B cell (primary cell): Measurements from ENCODE around the gene SH2D4B. TPM values are rescaled to one million over a fixed set of nuclear protein-coding genes. Genes with fewer than 3 reads are reported as not detected.

Experiments
- ATAC-seq: fragments of 200-7000 bp; cut with Tn5 transposase; one replicate; pipeline ENCODE4 v1.10.0; 2021; ENCODE audit warnings: low read depth, mild to moderate bottlenecking, moderate number of reproducible peaks, moderate library complexity
- CTCF ChIA-PET: fragments of 350-600 bp; sonication (Branson Sonifier 250); formaldehyde crosslinking; loops from one replicate; lab custom pipeline; 2021; ENCODE audit warnings: antibody characterized with exemption, inconsistent platforms; lab: Charles Lee
- POLR2A ChIA-PET: fragments of 350-600 bp; sonication (Branson Sonifier 250); formaldehyde crosslinking; loops from one replicate; lab custom pipeline; 2021; ENCODE audit warnings: antibody characterized with exemption; lab: Charles Lee
- DNase-seq: peaks from one replicate; pipeline ENCODE4 v3.0.0; 2013
- H2AFZ ChIP-seq: 2 replicates; pipeline ENCODE4 v1.6.1; 2012; ENCODE audit warnings: mild to moderate bottlenecking, low read depth, low read length; ENCODE audit not compliant: insufficient read depth, poor library complexity, severe bottlenecking
- H3K27ac ChIP-seq, 2 donors: 1 replicate in 1 of 2; 2 replicates in 1 of 2; pipeline ENCODE4 v1.5.1; 2012 to 2013; ENCODE audit warnings: low read length in 2 of 2, mild to moderate bottlenecking in 2 of 2, moderate library complexity in 1 of 2
- H3K27me3 ChIP-seq, 4 experiments: fragments of 200-600 bp in 1 of 4; sonication (generic) in 1 of 4; replicated peaks in 1 of 4; 1 replicate in 2 of 4; 2 replicates in 2 of 4; pipeline versions ENCODE4 v1.6.1 to v1.7.0; 2013 to 2016; ENCODE audit warnings: low read length in 3 of 4, mild to moderate bottlenecking in 2 of 4, mixed read lengths in 1 of 4, moderate library complexity in 1 of 4; ENCODE audit not compliant: insufficient read depth in 4 of 4, control insufficient read depth in 3 of 4; ENCODE audit errors: control extremely low read depth in 1 of 4
- H3K36me3 ChIP-seq, 2 experiments: replicated peaks in 1 of 2; 1 replicate in 1 of 2; 2 replicates in 1 of 2; pipeline versions ENCODE4 v1.6.1 to v1.7.1; 2013; ENCODE audit warnings: low read length in 1 of 2; ENCODE audit not compliant: insufficient read depth in 2 of 2, control insufficient read depth in 1 of 2; ENCODE audit errors: control extremely low read depth in 1 of 2, extremely low read depth in 1 of 2
- H3K4me1 ChIP-seq, 2 donors: fragments of 200-600 bp in 1 of 2; sonication (generic) in 1 of 2; 1 replicate in 1 of 2; 2 replicates in 1 of 2; pipeline versions ENCODE4 v1.5.1 to v1.6.1; 2013 to 2017; ENCODE audit warnings: low read length in 2 of 2; ENCODE audit not compliant: control insufficient read depth in 2 of 2, insufficient read depth in 2 of 2
- H3K4me2 ChIP-seq: replicated peaks from 2 replicates; pipeline ENCODE3; 2012; ENCODE audit warnings: mild to moderate bottlenecking, low read depth, low read length; ENCODE audit not compliant: poor library complexity, severe bottlenecking
- H3K4me3 ChIP-seq, 5 experiments: fragments of 200-600 bp in 1 of 5; sonication (generic) in 1 of 5; 1 replicate in 3 of 5; 2 replicates in 2 of 5; pipeline versions ENCODE4 v1.5.1 to v1.7.0; 2011 to 2016; ENCODE audit warnings: low read length in 4 of 5, mild to moderate bottlenecking in 4 of 5, low read depth in 2 of 5, control low read depth in 1 of 5, moderate library complexity in 1 of 5; ENCODE audit not compliant: insufficient read depth in 1 of 5; ENCODE audit errors: control extremely low read depth in 1 of 5, extremely low read depth in 1 of 5
- H3K79me2 ChIP-seq: fragments of 200-600 bp; sonication (generic); one replicate; pipeline ENCODE4 v1.6.0; 2016; ENCODE audit warnings: low read length; ENCODE audit not compliant: control insufficient read depth, insufficient read depth
- H3K9ac ChIP-seq: fragments of 200-600 bp; sonication (generic); 2 replicates; pipeline ENCODE4 v1.6.1; 2017; ENCODE audit warnings: mild to moderate bottlenecking, low read length, moderate library complexity
- H3K9me3 ChIP-seq, 3 donors: one replicate each; pipeline versions ENCODE4 v1.6.1 to v1.7.1; 2013; ENCODE audit warnings: low read length in 2 of 3; ENCODE audit not compliant: control insufficient read depth in 2 of 3, insufficient read depth in 1 of 3; ENCODE audit errors: control extremely low read depth in 1 of 3
- H4K20me1 ChIP-seq: 2 replicates; pipeline ENCODE4 v1.6.0; 2012; ENCODE audit warnings: mild to moderate bottlenecking, low read length; ENCODE audit not compliant: insufficient read depth, control insufficient read depth, poor library complexity, severe bottlenecking
- H3K27ac Mint-ChIP-seq: one replicate; pipeline ENCODE4 v1.8.0; 2021; ENCODE audit warnings: mixed read lengths
- H3K27me3 Mint-ChIP-seq: one replicate; pipeline ENCODE4 v1.8.0; 2021; ENCODE audit warnings: mixed read lengths
- H3K4me1 Mint-ChIP-seq: one replicate; pipeline ENCODE4 v1.8.0; 2021; ENCODE audit warnings: mixed read lengths
- H3K4me3 Mint-ChIP-seq: one replicate; pipeline ENCODE4 v1.8.0; 2021; ENCODE audit warnings: mixed read lengths
- H3K9me3 Mint-ChIP-seq: one replicate; pipeline ENCODE4 v1.8.0; 2022; ENCODE audit warnings: mixed read lengths; ENCODE audit not compliant: insufficient read depth
- CTCF ChIP-seq: fragments of 200-600 bp; IDR thresholded peaks from one replicate; pipeline ENCODE4 v1.8.0; 2022; ENCODE audit warnings: antibody characterized with exemption, mild to moderate bottlenecking
- EZH2 ChIP-seq: IDR thresholded peaks from 2 replicates; pipeline ENCODE4 v1.6.1; 2012; ENCODE audit warnings: borderline replicate concordance, low read depth, mild to moderate bottlenecking, moderate library complexity, low read length; ENCODE audit not compliant: insufficient read depth, poor library complexity, severe bottlenecking
- WGBS: methylation state at CpG from one replicate; pipeline ENCODE4 v1.1.5; 2013; ENCODE audit warnings: missing lambda C conversion rate; ENCODE audit not compliant: insufficient coverage; 5-methylcytosine and 5-hydroxymethylcytosine counted together
- intact Hi-C: fragments of 100-400 bp; cut with micrococcal nuclease; formaldehyde crosslinking; loops from one replicate; pipeline ENCODE4 v1.10.0; 2022
- polyA plus RNA-seq: library from polyadenylated mRNA; depleted of rRNA; stranded (reverse); fragments of >200 nt; gene quantifications from 2 replicates; pipeline ENCODE4 v1.2.3, GENCODE V29; 2012
- total RNA-seq, 2 donors: library from RNA; stranded (reverse); fragments of 120-200 nt in 1 of 2; gene quantifications; 1 replicate in 1 of 2; 2 replicates in 1 of 2; pipeline versions ENCODE4 v1.2.3 to v1.2.4, GENCODE V29; 2013 to 2022

SH2D4B gene
- total and polyA plus RNA-seq, 2 donors (not counting 1 experiment from before 2014, with no cell fraction given), result 0.09 to 0.22 TPM

GRCh38 chr10:80540136-80540535 is 2.4 kb downstream of the SH2D4B start:
- Histone ChIP-seq H3K9ac (no peak overlapping the region), H3K27me3 (no peaks in the 10 kb centered on the region), H4K20me1 (no peaks in the 10 kb centered on the region), H3K27ac (peak overlapping the region; percentile 61 to 71), H2AFZ (no peak overlapping the region), H3K4me2 (peak overlapping the region; percentile 66), H3K9me3 (no peaks in the 10 kb centered on the region), H3K36me3 (no peaks in the 10 kb centered on the region), H3K79me2 (no peaks in the 10 kb centered on the region), H3K4me3 (peak overlapping the region in 1 of 5 experiments; percentile 50), H3K4me1 (peaks cover 33 to 53% of the 10 kb centered on the region in 2 donors)
- Mint-ChIP-seq H3K27ac (peak overlapping the region; percentile 83), H3K4me3 (peak overlapping the region; percentile 75), H3K9me3 (no peaks in the 10 kb centered on the region), H3K4me1 (peaks cover 53% of the 10 kb centered on the region), H3K27me3 (no peaks in the 10 kb centered on the region)
- intact Hi-C loops, result no loop called here
- ATAC-seq (no peak), DNase-seq (no peak)
- 87% methylated on average over 11 of the region's 11 CpGs for WGBS
- TF ChIP-seq CTCF (no peak), EZH2 (no peak)
- POLR2A ChIA-PET, result no interaction called here
- CTCF ChIA-PET, result interaction anchor here (1.1 kb wide), 1 partner anchor 35 kb away, joined by 6 read pairs; no protein-coding TSS in a partner anchor

DNA sequence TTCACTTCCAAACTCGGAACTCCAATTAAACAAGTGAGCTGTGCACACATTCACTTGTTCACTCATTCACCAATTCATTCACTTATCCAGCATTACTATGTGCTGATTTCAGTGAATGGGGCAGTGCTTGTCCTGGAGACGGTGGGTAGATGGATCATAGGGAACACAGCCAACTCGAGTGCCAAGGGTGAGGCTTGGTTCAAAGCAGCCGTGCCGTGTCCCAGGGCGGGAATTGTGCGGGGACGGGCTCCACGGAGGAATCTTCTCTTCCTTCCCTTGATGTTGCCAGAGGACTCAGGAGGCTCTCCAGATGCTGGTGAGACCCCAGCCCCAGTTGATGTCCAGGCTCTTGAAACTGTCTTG is 2.9 kb downstream of the SH2D4B start:
- Mint-ChIP-seq H3K9me3 (no peaks in the 10 kb centered on the region), H3K27me3 (no peaks in the 10 kb centered on the region), H3K4me3 (peak overlapping the region; percentile 75), H3K4me1 (peaks cover 50% of the 10 kb centered on the region), H3K27ac (peak overlapping the region; percentile 83)
- no peaks in the 10 kb centered on the region for H3K27me3 ChIP-seq
- 77% methylated on average over 8 of the region's 9 CpGs for WGBS
- H3K36me3 ChIP-seq, result no peaks in the 10 kb centered on the region
- no peaks in the 10 kb centered on the region for H3K9me3 ChIP-seq
- intact Hi-C loops, result no loop called here
- H3K79me2 ChIP-seq, result no peaks in the 10 kb centered on the region
- no peaks in the 10 kb centered on the region for H4K20me1 ChIP-seq
- POLR2A ChIA-PET, result no interaction called here
- peak overlapping the region; percentile 61 to 71 for H3K27ac ChIP-seq
- DNase-seq (no peak), ATAC-seq (no peak)
- peak overlapping the region in 3 of 5 experiments; percentile 15 to 50 (median 28) for H3K4me3 ChIP-seq
- no peak for TF ChIP-seq CTCF
- TF ChIP-seq EZH2, result no peak
- H3K4me1 ChIP-seq, result peaks cover 33 to 49% of the 10 kb centered on the region in 2 donors
- peak overlapping the region; percentile 63 for H2AFZ ChIP-seq
- CTCF ChIA-PET, result interaction anchor here (0.7 kb wide), 1 partner anchor 129 kb away, joined by 3 read pairs; no protein-coding TSS in a partner anchor
- peak overlapping the region; percentile 46 for H3K9ac ChIP-seq
- H3K4me2 ChIP-seq, result peak overlapping the region; percentile 66
